Fibroblast of villous mesenchyme (primary cell): ENCODE measurements around the gene GRIK4. TPM values are rescaled to one million over a fixed set of nuclear protein-coding genes. Genes with fewer than 3 reads are reported as not detected.

ENCODE experiments used
- DNase-seq: peaks from one replicate; pipeline ENCODE4 v3.0.0-alpha.2; 2010; ENCODE audit warnings: low read depth
- H3K4me3 ChIP-seq: 2 replicates; pipeline ENCODE4 v1.5.1; 2011; ENCODE audit warnings: low read depth, mild to moderate bottlenecking, low read length
- total RNA-seq: library from RNA; depleted of rRNA; stranded (reverse); fragments of >200 nt; gene quantifications from 2 replicates; pipeline ENCODE4 v1.2.3, GENCODE V29; 2012
- TF ChIP-seq, protein P1 (sequence below): IDR thresholded peaks from 2 replicates; pipeline ENCODE4 v1.5.1; 2012; ENCODE audit warnings: low read depth, mild to moderate bottlenecking, low read length; ENCODE audit not compliant: insufficient read depth

Gene GRIK4
- total RNA-seq, 1 donor, result under 0.01 TPM

DNA sequence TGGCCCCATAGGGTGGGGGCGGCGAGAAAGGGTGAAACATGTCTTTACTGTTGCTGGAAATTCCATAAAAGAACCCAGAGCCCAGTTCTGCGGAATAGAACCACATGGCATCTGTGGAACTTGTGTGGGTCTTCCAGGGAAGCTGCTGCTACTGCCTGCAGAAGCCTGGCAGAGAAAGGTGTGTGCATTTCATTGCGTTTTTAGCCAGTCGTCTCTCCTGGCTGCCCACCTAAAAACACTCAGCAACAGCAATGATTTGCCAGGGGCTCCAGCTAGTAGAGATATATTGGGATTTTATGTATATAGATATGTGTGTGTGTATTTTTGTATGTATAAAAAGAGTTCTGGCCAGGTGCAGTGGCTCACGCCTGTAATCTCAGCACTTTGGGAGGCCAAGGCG lies 385.1 kb downstream of the GRIK4 start:
- H3K4me3 ChIP-seq, result no peak overlapping the region
- TF ChIP-seq, protein P1, sequence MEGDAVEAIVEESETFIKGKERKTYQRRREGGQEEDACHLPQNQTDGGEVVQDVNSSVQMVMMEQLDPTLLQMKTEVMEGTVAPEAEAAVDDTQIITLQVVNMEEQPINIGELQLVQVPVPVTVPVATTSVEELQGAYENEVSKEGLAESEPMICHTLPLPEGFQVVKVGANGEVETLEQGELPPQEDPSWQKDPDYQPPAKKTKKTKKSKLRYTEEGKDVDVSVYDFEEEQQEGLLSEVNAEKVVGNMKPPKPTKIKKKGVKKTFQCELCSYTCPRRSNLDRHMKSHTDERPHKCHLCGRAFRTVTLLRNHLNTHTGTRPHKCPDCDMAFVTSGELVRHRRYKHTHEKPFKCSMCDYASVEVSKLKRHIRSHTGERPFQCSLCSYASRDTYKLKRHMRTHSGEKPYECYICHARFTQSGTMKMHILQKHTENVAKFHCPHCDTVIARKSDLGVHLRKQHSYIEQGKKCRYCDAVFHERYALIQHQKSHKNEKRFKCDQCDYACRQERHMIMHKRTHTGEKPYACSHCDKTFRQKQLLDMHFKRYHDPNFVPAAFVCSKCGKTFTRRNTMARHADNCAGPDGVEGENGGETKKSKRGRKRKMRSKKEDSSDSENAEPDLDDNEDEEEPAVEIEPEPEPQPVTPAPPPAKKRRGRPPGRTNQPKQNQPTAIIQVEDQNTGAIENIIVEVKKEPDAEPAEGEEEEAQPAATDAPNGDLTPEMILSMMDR, result no peak
- no peak for DNase-seq

DNA sequence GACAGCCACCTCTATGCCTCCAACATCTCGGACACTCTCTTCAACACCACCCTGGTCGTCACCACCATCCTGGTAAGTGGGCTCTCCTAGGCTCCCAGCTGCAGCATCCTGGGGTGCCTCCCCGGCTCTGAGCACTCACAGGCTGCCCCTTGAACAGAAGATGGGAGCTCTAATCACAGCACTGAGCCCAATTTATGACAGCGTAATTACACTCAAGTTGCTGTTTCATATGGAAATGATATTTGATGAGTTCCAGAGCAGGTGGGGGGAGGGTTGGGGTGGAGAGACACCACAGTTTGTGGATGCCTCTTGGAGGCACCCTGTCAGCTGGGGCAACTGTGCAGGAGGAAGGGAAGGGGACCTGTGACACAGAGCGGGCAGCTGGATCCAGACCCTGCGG lies 387.0 kb downstream of the GRIK4 start:
- DNase-seq, result no peak
- H3K4me3 ChIP-seq, result no peak overlapping the region
- TF ChIP-seq, protein P1, result no peak

DNA sequence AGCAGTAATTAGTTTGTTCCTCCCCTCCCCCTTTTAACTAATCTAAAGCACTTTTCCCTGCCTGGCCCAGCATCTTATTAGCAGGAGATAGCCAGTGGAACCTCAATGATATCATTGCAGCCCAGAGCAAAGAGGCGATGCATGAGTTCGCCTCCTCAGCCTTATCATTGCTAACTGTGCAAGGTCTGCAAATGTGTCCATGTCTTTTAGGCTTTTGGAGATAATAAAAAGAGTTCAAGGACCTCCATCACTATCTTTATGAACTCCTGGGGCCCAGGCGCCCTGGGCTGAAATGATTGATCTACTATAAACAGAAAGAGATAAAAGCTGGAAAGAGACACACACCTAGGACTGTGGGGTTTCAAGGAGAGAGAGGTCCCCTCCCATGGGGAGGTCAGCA lies 388.2 kb downstream of the GRIK4 start:
- H3K4me3 ChIP-seq, result no peak overlapping the region
- TF ChIP-seq, protein P1, result no peak
- DNase-seq, result no peak

DNA sequence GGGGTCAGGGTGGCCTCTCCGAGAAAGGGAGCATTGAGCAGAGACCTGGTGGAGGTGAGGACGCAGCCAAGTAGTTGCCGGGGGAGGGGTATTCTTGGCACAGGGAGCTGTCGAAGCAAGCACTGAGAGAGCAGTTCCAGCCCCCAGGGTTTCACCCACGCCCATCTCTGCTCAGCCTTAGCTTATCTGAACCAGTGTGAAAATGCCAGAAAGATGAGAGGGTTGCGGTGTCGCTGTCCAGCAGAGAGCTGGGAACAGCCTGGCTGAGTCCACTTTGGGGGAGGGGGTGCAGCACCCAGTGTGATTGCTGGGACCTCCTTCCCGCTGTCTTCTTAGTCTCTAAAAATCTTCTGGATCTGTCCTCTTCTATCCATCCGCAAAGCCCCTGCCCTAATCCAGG lies 389.1 kb downstream of the GRIK4 start:
- TF ChIP-seq, protein P1, result no peak
- no peak for DNase-seq
- H3K4me3 ChIP-seq, result no peak overlapping the region

DNA sequence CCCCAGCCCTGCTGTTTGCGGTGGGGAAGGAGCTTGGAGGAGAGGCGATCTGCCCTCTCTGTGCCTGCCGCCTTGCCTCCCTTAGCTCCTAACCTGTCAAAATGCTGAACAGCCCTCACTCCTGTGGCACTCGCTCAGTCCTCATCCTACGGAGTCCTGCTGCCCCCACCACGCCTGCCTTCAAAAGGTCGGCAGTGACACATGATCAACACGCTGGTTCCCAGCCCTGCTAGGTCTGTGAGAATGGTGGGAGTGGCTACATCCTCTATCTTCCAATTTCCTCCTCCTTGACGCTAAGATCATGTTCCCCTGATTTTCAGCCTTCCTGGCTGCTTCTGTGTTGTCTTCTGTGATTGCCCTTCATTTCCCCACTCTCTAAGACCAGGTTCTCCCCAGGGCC lies 392.1 kb downstream of the GRIK4 start:
- no peak for DNase-seq
- TF ChIP-seq, protein P1, result no peak
- no peak overlapping the region for H3K4me3 ChIP-seq

DNA sequence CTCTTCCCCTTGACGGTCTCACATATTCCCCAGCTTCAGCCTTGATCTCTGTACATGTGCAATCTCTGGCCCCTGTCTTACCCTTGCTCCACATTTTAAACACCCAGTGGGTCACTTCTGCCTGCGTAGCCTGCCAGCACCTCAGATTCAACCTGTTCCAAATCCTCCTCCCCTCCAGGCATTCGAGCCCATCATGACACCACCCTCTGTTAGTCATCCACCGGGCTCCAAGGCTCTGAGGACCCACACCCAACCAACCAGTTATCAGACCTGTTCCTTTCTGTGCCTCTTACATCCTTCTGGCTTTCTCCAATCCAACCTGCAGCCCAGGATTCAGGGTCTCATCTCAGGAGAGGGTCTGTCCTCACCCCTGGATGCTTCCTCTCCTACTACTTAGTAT lies 392.6 kb downstream of the GRIK4 start:
- H3K4me3 ChIP-seq, result no peak overlapping the region
- no peak for DNase-seq
- TF ChIP-seq, protein P1, result no peak

DNA sequence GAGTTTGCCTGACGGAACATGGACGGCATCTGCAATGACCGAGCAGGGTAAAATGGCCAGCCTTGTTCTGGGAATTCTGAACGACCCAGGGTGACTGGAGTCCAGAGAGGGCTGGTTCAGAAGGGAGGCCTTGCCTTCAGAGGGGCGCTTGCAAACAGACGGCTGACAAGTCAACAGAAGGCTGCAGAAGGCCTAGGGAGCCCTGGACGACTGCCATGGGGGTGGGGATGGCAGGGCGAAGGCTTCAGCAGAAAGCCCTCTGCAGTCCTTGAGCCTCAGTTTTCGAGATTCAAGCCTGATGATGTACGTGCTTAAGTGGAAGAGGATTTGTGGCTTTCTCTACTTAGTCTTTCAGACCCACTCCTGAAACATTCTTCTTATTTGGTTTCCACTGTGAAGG lies 395.2 kb downstream of the GRIK4 start:
- H3K4me3 ChIP-seq, result no peak overlapping the region
- no peak for DNase-seq
- TF ChIP-seq, protein P1, result no peak
